ENCODE measurements around the gene PNKD.

- no peak for TF ChIP-seq GABPA (IDR thresholded peaks at IDR 0.05; ENCODE audit: borderline replicate concordance, insufficient read depth, low read length)
- no peak for TF ChIP-seq HDAC6 (IDR thresholded peaks at IDR 0.05; ENCODE audit: low read depth, low read length)
- TF ChIP-seq EGR1 (IDR thresholded peaks at IDR 0.05; ENCODE audit: borderline replicate concordance, low read depth, low read length) = no peak
- TF ChIP-seq CTCF (IDR thresholded peaks at IDR 0.05; ENCODE audit: control extremely low read depth in 1 of 3, insufficient read depth in 1 of 3, low read depth in 1 of 3, low read length in 3 of 3) = no peak
- TF ChIP-seq TEAD4 (IDR thresholded peaks at IDR 0.05; ENCODE audit: low read depth, low read length) = no peak
- no peak for TF ChIP-seq POLR2A (IDR thresholded peaks at IDR 0.05; ENCODE audit: control extremely low read depth in 1 of 2, low read depth in 2 of 2, low read length in 2 of 2)
- TF ChIP-seq RNF2 (IDR thresholded peaks at IDR 0.05; ENCODE audit: borderline replicate concordance, low read depth, low read length, missing control alignments, poor library complexity, severe bottlenecking) = no peak
- no peak for TF ChIP-seq SP1 (IDR thresholded peaks at IDR 0.05; ENCODE audit: low read depth, low read length)
- TF ChIP-seq TBP (IDR thresholded peaks at IDR 0.05; ENCODE audit: low read depth, low read length) = no peak
- TF ChIP-seq ZNF274 (IDR thresholded peaks at IDR 0.05; ENCODE audit: borderline replicate concordance, extremely low read depth, low read length) = no peak
- no peak for TF ChIP-seq RXRA (IDR thresholded peaks at IDR 0.05; ENCODE audit: insufficient read depth, low read depth, low read length)
- TF ChIP-seq CEBPB (IDR thresholded peaks at IDR 0.05; ENCODE audit: low read depth, low read length) = no peak
- no peak for TF ChIP-seq SP4 (IDR thresholded peaks at IDR 0.05; ENCODE audit: low read length)
These were observed 10.2 kb upstream of the PNKD start for GRCh38 chr2:218260166-218260565.
